LNCAP (cell line): ENCODE data around the gene SKOR2.

Source experiments
- TF ChIP-seq, protein P1 (sequence below): fragments of 450-650 bp; IDR thresholded peaks from 2 replicates; pipeline ENCODE4 v1.5.1; 2017; ENCODE audit warnings: mild to moderate bottlenecking

The SKOR2 gene, protein sequence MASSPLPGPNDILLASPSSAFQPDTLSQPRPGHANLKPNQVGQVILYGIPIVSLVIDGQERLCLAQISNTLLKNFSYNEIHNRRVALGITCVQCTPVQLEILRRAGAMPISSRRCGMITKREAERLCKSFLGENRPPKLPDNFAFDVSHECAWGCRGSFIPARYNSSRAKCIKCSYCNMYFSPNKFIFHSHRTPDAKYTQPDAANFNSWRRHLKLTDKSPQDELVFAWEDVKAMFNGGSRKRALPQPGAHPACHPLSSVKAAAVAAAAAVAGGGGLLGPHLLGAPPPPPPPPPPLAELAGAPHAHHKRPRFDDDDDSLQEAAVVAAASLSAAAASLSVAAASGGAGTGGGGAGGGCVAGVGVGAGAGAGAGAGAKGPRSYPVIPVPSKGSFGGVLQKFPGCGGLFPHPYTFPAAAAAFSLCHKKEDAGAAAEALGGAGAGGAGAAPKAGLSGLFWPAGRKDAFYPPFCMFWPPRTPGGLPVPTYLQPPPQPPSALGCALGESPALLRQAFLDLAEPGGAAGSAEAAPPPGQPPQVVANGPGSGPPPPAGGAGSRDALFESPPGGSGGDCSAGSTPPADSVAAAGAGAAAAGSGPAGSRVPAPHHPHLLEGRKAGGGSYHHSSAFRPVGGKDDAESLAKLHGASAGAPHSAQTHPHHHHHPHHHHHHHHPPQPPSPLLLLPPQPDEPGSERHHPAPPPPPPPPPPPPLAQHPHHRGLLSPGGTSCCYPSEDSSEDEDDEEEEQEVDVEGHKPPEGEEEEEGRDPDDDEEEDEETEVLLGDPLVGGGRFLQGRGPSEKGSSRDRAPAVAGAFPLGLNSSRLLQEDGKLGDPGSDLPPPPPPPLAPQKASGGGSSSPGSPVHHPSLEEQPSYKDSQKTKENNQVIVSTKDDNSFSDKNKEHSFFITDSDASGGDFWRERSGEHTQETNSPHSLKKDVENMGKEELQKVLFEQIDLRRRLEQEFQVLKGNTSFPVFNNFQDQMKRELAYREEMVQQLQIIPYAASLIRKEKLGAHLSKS

DNA sequence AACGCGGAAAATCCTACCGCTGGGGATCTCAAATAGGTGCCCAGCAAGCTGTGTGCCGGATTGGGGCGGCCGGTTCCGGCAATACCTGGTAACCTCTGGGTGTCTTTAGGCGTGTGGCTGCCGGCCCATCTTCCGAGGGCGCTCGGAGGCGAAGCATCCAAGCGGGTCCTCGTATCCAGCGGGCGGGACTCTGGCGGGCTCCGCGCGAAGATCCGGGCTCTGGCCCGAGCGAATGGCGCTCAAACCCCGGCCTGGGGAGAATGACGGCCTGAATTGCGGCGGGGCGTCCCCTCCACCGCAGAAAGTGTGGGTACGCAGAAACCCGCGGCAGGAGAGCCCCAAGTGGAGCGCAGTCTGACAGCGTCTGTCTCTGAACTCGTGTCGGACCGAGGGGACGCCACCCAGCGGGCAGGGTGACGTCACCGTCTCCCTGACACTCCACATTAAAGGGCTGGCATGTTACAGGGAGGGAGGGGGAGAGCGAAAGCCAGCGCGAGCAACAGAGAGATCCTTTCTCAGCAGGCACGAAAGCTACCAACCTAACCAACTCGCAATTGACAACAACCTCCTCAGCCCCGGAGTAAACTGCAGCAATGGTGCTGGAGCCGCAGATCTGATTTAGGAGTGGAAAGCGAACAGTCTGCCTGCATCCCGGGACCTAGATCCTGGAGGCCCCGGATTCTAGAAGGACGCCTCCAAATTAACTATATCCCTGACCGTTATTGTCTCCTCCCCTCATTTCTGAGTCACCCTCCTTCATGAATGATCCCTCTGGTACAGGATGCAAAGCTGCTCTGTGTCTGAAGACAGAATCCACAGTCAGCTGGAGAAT, at the start of gene SKOR2:
TSS of gene SKOR2 (minus strand) at position 372 of the 832 bp plus-strand sequence. CDS start 2,477 bp downstream, outside the sequence.
- TF ChIP-seq, protein P1, sequence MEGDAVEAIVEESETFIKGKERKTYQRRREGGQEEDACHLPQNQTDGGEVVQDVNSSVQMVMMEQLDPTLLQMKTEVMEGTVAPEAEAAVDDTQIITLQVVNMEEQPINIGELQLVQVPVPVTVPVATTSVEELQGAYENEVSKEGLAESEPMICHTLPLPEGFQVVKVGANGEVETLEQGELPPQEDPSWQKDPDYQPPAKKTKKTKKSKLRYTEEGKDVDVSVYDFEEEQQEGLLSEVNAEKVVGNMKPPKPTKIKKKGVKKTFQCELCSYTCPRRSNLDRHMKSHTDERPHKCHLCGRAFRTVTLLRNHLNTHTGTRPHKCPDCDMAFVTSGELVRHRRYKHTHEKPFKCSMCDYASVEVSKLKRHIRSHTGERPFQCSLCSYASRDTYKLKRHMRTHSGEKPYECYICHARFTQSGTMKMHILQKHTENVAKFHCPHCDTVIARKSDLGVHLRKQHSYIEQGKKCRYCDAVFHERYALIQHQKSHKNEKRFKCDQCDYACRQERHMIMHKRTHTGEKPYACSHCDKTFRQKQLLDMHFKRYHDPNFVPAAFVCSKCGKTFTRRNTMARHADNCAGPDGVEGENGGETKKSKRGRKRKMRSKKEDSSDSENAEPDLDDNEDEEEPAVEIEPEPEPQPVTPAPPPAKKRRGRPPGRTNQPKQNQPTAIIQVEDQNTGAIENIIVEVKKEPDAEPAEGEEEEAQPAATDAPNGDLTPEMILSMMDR: no peak

DNA sequence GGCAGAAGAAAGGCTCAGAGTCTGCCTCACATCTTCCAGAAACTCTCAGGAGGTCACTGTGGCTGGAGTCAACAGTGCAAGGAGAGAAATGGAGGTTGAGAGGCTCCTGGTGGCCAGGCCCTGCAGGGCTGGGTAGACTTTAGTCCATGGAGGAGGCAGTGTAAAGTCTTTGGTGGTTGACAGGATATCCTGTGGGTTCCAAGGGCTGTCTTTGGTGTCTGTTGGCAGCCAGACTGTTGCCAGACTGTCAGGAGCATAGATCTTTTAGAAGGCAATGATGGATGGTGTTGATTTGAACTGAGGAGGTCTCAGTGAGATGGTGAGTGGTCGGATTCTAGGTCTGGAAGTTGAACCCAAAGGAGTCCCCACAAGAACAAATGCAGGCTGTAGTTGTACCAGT, 45.0 kb upstream of the SKOR2 start:
- TF ChIP-seq, protein P1: no peak

DNA sequence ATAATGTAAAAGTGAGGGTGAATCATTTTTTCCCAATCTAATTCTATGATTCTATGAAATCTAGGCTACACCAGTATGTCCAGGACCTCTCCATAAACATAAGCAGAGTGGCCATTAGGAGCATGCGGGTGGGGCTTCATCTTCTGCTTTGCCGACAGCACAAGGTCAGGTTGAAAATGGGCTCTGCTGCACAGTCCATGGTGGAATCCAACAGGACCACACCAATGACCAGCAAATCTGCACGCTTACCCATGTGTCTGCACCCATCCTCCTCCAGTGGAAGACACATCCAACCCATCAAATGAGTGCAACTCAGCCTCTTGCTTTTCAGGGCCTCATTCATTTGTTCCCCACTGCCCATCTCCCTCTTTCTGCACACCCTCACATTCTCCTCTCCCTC, 43.3 kb upstream of the SKOR2 start:
- TF ChIP-seq, protein P1: no peak

DNA sequence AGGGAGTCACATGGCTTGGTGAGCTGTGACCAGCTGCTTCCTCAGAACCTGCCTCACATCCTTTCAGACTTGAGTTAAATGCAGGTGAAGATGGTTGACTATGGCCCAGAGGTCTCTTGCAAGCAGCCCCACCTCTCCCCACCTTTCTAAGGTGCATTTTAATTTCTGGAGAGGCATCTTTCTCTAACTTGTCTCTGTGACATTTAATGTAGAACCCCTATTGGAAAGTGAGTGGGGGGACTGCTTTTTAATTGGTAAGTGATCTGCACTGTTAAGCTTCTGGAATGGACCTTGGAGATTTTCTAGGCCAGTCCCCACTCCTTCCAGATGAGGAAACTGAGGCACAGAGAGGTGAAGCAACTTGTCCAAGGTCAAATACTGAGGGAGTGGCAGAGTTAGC, 37.3 kb upstream of the SKOR2 start:
- TF ChIP-seq, protein P1: no peak

DNA sequence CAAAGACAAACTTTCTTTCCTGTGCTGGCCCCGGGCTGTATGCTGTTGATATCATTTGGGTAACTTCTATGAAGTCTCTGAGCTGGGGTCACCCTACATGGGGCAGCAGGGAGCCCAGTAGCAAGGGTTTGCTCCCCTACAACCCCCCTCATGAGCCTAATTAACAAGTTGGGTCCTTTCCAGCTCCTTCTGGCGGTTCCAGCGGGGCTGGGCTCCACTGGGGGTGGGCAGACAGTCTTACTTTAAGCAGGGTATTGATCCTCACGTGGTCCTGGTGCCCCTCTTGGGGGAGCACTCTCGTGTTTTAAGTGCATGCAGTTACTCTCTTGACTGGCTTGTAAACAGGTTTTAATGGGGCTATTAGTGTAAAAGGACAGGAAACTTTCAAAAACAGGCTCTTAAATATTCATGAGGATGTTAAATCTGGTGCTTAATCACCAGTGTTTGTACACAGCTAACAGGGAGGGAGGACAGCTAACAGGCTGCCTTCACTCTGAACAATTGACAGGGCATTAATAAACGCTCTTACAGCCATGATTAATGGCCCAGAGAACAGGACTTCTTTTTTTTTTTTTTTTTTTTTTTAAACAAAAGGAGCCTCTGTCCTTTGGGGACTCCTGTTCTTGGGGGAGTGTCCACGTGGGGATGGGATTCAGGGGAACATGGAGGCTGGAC, 36.6 kb upstream of the SKOR2 start:
- TF ChIP-seq, protein P1: no peak

DNA sequence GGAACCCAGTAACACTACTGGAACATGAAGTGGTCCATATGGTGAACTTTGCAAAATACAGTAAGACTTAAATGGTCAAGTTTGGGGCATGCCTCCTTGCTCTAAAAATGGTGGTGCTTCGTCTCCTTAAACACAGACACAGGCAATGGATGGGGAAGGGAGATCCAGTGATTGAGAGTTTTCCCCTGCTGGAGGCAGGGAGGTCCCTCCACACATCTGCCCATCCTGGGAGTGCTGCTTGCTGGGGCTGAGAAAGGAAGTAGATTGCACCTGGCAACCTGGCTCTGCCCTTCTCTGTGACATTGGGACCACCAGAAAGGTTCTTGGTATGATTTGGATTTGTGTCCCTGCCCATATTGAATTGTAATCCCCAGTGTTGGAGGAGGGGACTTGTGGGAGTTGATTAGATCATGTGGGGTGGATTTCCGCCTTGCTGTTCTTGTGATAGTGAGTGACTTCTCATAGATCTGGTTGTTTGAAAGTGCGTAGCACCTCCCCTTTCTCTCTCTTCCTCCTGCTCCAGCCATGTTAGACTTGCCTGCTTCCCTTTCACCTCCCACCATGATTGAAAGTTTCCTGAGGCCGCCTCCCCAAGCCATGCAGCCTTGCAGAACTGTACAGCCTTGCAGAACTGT, 35.4 kb upstream of the SKOR2 start:
- TF ChIP-seq, protein P1: no peak
